ENCODE measurements around the gene CSAG3. TPM values are rescaled to one million over a fixed set of nuclear protein-coding genes. Genes with fewer than 3 reads are reported as not detected.
"Not testable (repeated sequence)": the region's sequence is repeated elsewhere in the genome, so short reads cannot be mapped to it uniquely, and the experiment has no call there.

The CSAG3 gene
- total RNA-seq (2014; rRNA removed; shearing (Covaris generic)) (not detected in 2 replicates), polyA plus RNA-seq (2016; fragmentation: Nextera tagmentation; extraction: Ambion mirVana) (3.2 and 4.8 TPM in 2 replicates)
- long read RNA-seq, partial matches to known transcripts = 0 of 2 reads
- long read RNA-seq, other reads (novel, unspliced or antisense) = 2 of 2 reads

DNA sequence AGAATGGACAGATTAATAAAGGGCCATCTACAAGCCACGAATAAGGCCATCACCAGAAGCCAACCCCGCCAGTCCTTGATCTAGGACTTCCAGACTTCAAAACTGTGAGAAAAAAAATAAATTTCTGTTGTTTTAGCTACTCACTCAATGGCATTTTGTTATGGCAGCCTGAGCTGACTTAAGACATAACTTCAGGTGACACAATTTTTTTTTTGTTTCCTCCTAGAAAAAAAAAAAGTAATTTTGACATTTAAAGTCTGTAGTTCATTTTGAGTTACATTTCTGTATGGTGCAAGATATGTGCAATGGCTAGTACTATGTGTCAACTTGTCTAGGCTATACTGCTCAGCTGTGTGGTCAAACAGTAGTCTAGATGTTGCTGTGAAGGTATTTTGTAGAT lies at the start of gene CSAG3:
Gene CSAG3, plus strand, starts transcription at position 301 of the 400 bp plus-strand sequence.
- H3K36me3 ChIP-seq (ENCODE audit: insufficient read depth); H3K4me2 ChIP-seq; H3K4me3 ChIP-seq; H3K27ac Mint-ChIP-seq; H3K4me1 Mint-ChIP-seq; DNase-seq (ENCODE audit: low spot score); H3K4me1 ChIP-seq (ENCODE audit: insufficient read depth); H3F3A ChIP-seq (replicated peaks; ENCODE audit: low read depth); H3K4me3 Mint-ChIP-seq; H3K27me3 Mint-ChIP-seq (ENCODE audit: insufficient read depth, low read depth, poor library complexity); H3K36me3 Mint-ChIP-seq (ENCODE audit: low read depth); H3K9me2 ChIP-seq (ENCODE audit: insufficient read depth); H2AFZ ChIP-seq; H4K20me1 ChIP-seq (replicated peaks; ENCODE audit: insufficient read depth); H3K9me3 Mint-ChIP-seq; H3K79me2 ChIP-seq (replicated peaks; ENCODE audit: insufficient read depth); H3K27ac ChIP-seq (ENCODE audit: low read depth); ATAC-seq; H3K27me3 ChIP-seq (ENCODE audit: insufficient read depth): not testable (repeated sequence)

DNA sequence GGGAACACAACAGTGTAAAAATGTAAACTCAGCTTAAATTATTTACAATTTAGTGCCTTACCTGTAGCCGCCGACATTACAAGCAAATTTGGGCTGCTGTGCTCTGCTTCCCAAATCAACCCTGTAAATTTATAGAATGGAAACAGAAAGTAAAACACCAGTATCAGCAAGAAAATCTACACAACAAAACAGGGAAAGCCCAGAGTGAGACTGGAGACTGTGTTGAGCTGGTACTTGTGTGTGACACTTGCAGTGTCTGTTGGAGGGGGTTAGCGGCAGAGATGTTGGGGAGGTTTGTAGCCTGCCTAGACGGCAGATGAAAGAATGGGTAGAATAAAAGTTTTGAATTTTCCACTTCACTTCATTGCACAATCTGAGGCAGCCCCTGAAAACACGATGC lies 45.8 kb upstream of the CSAG3 start:
- ATAC-seq; H3K4me3 Mint-ChIP-seq; H2AFZ ChIP-seq; H3K36me3 ChIP-seq (ENCODE audit: insufficient read depth); H3K27ac ChIP-seq (ENCODE audit: low read depth); H3K79me2 ChIP-seq (replicated peaks; ENCODE audit: insufficient read depth); H3K4me3 ChIP-seq; H3K4me1 ChIP-seq (ENCODE audit: insufficient read depth); H3K9me3 Mint-ChIP-seq; H3K4me2 ChIP-seq; H3K27me3 Mint-ChIP-seq (ENCODE audit: insufficient read depth, low read depth, poor library complexity); H3K27me3 ChIP-seq (ENCODE audit: insufficient read depth); H3K27ac Mint-ChIP-seq; H3K9me2 ChIP-seq (ENCODE audit: insufficient read depth); H4K20me1 ChIP-seq (replicated peaks; ENCODE audit: insufficient read depth); H3K36me3 Mint-ChIP-seq (ENCODE audit: low read depth); DNase-seq (ENCODE audit: low spot score); H3F3A ChIP-seq (replicated peaks; ENCODE audit: low read depth); H3K4me1 Mint-ChIP-seq: not testable (repeated sequence)

DNA sequence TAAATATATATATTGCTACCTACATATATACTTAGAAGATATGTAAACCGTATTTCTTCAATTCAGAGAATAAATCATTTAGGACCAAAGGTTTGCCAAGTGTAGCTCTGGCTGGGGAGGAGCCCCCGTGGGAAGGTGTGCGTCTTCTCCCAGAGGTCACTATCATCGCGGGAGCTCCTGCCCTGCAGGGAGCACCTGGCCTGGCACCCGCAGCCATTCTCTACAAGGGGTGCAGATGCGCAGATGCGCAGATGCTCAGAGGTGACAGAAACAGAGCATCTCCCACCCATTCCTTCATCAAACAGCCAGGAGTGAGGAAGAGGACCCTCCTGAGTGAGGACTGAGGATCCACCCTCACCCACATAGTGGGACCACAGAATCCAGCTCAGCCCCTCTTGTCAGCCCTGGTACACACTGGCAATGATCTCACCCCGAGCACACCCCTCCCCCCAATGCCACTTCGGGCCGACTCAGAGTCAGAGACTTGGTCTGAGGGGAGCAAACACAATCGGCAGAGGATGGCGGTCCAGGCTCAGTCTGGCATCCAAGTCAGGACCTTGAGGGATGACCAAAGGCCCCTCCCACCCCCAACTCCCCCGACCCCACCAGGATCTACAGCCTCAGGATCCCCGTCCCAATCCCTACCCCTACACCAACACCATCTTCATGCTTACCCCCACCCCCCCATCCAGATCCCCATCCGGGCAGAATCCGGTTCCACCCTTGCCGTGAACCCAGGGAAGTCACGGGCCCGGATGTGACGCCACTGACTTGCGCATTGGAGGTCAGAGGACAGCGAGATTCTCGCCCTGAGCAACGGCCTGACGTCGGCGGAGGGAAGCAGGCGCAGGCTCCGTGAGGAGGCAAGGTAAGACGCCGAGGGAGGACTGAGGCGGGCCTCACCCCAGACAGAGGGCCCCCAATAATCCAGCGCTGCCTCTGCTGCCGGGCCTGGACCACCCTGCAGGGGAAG lies 44.9 kb upstream of the CSAG3 start, which contains the start of gene MAGEA2B:
Gene MAGEA2B, plus strand, starts transcription at position 814 of the 973 bp plus-strand sequence. CDS start 2,479 bp downstream, outside the sequence.
- not testable (repeated sequence) for ATAC-seq, H3K9me3 Mint-ChIP-seq

DNA sequence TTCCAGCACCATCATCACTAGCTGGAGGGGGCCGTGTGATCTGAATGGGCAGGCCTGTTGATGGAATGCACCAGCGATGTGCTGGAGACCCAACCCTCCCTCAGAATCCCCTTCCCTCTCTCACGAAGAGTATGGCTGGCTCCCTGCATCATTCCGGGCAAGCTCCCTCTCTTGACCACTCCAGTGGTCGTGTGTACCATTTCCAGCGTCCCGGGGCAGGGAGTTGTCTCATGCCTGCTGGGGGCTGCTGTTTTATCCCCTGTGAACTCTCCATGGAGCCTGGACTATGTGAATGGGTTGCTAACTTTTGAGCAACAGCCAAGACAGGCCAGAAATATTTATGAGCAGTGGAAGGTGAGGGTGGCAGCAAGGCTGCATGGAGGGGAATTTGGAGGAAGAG lies 33.6 kb upstream of the CSAG3 start:
- Histone ChIP-seq H3K79me2 (replicated peaks; ENCODE audit: insufficient read depth) (no peaks in the 10 kb centered on the region), H3K4me3 (no peak overlapping the region), H3K36me3 (ENCODE audit: insufficient read depth) (no peaks in the 10 kb centered on the region), H2AFZ (no peak overlapping the region), H3K9me2 (ENCODE audit: insufficient read depth) (no peaks in the 10 kb centered on the region), H3K4me2 (no peak overlapping the region), H3F3A (replicated peaks; ENCODE audit: low read depth) (no peaks in the 10 kb centered on the region), H3K4me1 (ENCODE audit: insufficient read depth) (no peaks in the 10 kb centered on the region), H3K27me3 (ENCODE audit: insufficient read depth) (no peaks in the 10 kb centered on the region), H3K27ac (ENCODE audit: low read depth) (no peak overlapping the region), H4K20me1 (replicated peaks; ENCODE audit: insufficient read depth) (no peaks in the 10 kb centered on the region)
- H3K9me3 Mint-ChIP-seq = no peaks in the 10 kb centered on the region
- no peaks in the 10 kb centered on the region for H3K36me3 Mint-ChIP-seq (ENCODE audit: low read depth)
- H3K27me3 Mint-ChIP-seq (ENCODE audit: insufficient read depth, low read depth, poor library complexity) = peaks cover 2% of the 10 kb centered on the region
- no peak overlapping the region for H3K4me3 Mint-ChIP-seq
- H3K4me1 Mint-ChIP-seq = no peaks in the 10 kb centered on the region
- H3K27ac Mint-ChIP-seq = no peak overlapping the region
- DNase-seq (ENCODE audit: low spot score) (peak; percentile 1), ATAC-seq (no peak)
- TF ChIP-seq JUNB (IDR thresholded peaks at IDR 0.05; ENCODE audit: unreplicated experiment) (no peak), ZNF331 (CRISPR knock-in tag; IDR thresholded peaks at IDR 0.05; ENCODE audit: low read depth) (no peak), ZNF114 (CRISPR knock-in tag; IDR thresholded peaks at IDR 0.05) (no peak), EZH2phosphoT487 (IDR thresholded peaks at IDR 0.05; ENCODE audit: unreplicated experiment) (no peak), CREB1 (CRISPR knock-in tag; IDR thresholded peaks at IDR 0.05; ENCODE audit: low read depth) (no peak), EZH2 (IDR thresholded peaks at IDR 0.05; ENCODE audit: low read depth, unreplicated experiment) (no peak)
- TF ChIP-seq, protein P1, sequence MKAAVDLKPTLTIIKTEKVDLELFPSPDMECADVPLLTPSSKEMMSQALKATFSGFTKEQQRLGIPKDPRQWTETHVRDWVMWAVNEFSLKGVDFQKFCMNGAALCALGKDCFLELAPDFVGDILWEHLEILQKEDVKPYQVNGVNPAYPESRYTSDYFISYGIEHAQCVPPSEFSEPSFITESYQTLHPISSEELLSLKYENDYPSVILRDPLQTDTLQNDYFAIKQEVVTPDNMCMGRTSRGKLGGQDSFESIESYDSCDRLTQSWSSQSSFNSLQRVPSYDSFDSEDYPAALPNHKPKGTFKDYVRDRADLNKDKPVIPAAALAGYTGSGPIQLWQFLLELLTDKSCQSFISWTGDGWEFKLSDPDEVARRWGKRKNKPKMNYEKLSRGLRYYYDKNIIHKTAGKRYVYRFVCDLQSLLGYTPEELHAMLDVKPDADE (IDR thresholded peaks at IDR 0.05) = no peak
- TF ChIP-seq, protein P2, sequence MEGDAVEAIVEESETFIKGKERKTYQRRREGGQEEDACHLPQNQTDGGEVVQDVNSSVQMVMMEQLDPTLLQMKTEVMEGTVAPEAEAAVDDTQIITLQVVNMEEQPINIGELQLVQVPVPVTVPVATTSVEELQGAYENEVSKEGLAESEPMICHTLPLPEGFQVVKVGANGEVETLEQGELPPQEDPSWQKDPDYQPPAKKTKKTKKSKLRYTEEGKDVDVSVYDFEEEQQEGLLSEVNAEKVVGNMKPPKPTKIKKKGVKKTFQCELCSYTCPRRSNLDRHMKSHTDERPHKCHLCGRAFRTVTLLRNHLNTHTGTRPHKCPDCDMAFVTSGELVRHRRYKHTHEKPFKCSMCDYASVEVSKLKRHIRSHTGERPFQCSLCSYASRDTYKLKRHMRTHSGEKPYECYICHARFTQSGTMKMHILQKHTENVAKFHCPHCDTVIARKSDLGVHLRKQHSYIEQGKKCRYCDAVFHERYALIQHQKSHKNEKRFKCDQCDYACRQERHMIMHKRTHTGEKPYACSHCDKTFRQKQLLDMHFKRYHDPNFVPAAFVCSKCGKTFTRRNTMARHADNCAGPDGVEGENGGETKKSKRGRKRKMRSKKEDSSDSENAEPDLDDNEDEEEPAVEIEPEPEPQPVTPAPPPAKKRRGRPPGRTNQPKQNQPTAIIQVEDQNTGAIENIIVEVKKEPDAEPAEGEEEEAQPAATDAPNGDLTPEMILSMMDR (conservative IDR thresholded peaks at IDR 0.05; ENCODE audit: low read depth in 2 of 2) = no peak

More for the DNA sequence above, 44.9 kb upstream of the CSAG3 start, which contains the start of gene MAGEA2B:
- not testable (repeated sequence) for H2AFZ ChIP-seq; H3K4me1 ChIP-seq (ENCODE audit: insufficient read depth); H3K36me3 ChIP-seq (ENCODE audit: insufficient read depth); H3K27ac Mint-ChIP-seq; H3K27ac ChIP-seq (ENCODE audit: low read depth); H3K9me2 ChIP-seq (ENCODE audit: insufficient read depth); H3K27me3 ChIP-seq (ENCODE audit: insufficient read depth); H4K20me1 ChIP-seq (replicated peaks; ENCODE audit: insufficient read depth); H3K4me1 Mint-ChIP-seq; H3F3A ChIP-seq (replicated peaks; ENCODE audit: low read depth); H3K36me3 Mint-ChIP-seq (ENCODE audit: low read depth); H3K4me2 ChIP-seq; H3K4me3 ChIP-seq; H3K27me3 Mint-ChIP-seq (ENCODE audit: insufficient read depth, low read depth, poor library complexity); H3K4me3 Mint-ChIP-seq; H3K79me2 ChIP-seq (replicated peaks; ENCODE audit: insufficient read depth); DNase-seq (ENCODE audit: low spot score)

Measured in GM23338 (cell line).